SK-N-MC (cell line): ENCODE measurements around the gene KRTAP2-3.

ENCODE experiments used
- EZH2 ChIP-seq: fragments of 200-600 bp; sonication (generic); IDR thresholded peaks from one replicate; pipeline ENCODE4 v1.6.1; 2017; ENCODE audit warnings: antibody characterized with exemption
- FOXP2 ChIP-seq: optimal IDR thresholded peaks from 2 replicates; pipeline ENCODE3; 2011; ENCODE audit warnings: mild to moderate bottlenecking, moderate library complexity; ENCODE audit not compliant: insufficient read depth; ENCODE audit errors: extremely low read length, control extremely low read depth
- POLR2AphosphoS5 ChIP-seq: IDR thresholded peaks from 2 replicates; pipeline ENCODE4 v1.6.1; 2012; ENCODE audit warnings: mild to moderate bottlenecking, low read depth, low read length, borderline replicate concordance

GRCh38 chr17:41013181-41013580, 46.7 kb downstream of the KRTAP2-3 start:
- TF ChIP-seq EZH2 (no peak), FOXP2 (no peak), POLR2AphosphoS5 (no peak)
